GM18505 (cell line): Measurements from ENCODE around the gene ADGRG3.
"Not testable (repeated sequence)": the region's sequence is repeated elsewhere in the genome, so short reads cannot be mapped to it uniquely, and the experiment has no call there.

ENCODE experiments used
- ATAC-seq: cut with Tn5 transposase; IDR thresholded peaks from one replicate; pipeline ENCODE4 v1.9.1; 2021; ENCODE audit not compliant: unreplicated experiment
- POLR2A ChIP-seq: IDR thresholded peaks from 4 replicates; pipeline ENCODE4 v1.6.1; 2011; ENCODE audit warnings: borderline replicate concordance; ENCODE audit not compliant: insufficient read depth, insufficient read length; ENCODE audit errors: extremely low read depth

The ADGRG3 gene

DNA sequence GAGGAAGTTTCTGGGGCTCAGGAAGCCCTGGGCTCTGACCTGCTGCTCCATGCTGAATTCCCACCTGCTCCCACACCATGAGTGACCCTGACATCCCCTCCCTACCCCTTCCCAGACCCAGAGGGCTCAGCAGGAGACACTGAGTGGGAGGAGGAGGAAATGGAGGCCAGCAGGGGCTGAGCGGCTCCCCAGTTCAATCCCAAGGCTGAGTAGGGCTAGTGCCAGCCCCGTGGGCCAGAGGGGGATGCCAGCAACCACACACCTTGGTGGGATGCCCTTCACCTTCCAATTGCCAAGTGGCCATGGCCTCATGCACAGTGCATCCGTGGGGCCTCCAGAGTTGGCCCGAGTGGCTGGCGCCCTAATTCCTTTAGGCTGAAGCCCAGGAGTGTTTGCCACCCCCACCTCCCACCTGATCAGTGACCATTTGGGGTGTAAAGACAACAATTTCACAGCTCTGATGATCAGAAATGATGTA, 1.0 kb upstream of the ADGRG3 start:
- ATAC-seq = no peak
- TF ChIP-seq POLR2A = no peak

- ATAC-seq = no peak
- TF ChIP-seq POLR2A = no peak
Measured at GRCh38 chr16:57667526-57668262, 412 bp upstream of the ADGRG3 start.

- no peak for ATAC-seq
- no peak for TF ChIP-seq POLR2A
Measured at GRCh38 chr16:57668630-57669475, 747 bp downstream of the ADGRG3 start.

GRCh38 chr16:57669476-57670162, 1.5 kb downstream of the ADGRG3 start:
- ATAC-seq = no peak
- TF ChIP-seq POLR2A = no peak

DNA sequence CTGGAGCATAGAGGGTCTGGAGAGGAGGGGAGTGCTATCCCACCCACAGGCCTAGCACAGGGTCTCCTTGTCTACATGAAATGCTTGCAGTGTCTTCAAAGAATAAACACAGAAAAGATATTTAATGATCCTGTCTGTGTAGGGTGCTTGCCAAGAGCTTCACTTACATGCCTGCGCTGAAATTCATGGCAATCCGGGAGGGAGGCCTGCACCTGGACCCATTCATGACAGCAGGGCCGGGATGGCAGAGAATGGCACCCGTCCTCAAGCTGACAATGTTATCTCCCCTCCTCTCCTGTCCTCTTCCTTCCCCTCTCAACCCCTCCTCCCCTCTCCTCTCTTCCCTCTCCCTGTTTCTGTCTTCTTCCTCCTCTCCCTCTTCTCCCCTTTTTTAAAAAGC, 2.1 kb downstream of the ADGRG3 start:
- ATAC-seq = no peak

GRCh38 chr16:57671451-57671850, 3.3 kb downstream of the ADGRG3 start:
- ATAC-seq = not testable (repeated sequence)

More for the DNA sequence above, 2.1 kb downstream of the ADGRG3 start:
- TF ChIP-seq POLR2A = no peak

DNA sequence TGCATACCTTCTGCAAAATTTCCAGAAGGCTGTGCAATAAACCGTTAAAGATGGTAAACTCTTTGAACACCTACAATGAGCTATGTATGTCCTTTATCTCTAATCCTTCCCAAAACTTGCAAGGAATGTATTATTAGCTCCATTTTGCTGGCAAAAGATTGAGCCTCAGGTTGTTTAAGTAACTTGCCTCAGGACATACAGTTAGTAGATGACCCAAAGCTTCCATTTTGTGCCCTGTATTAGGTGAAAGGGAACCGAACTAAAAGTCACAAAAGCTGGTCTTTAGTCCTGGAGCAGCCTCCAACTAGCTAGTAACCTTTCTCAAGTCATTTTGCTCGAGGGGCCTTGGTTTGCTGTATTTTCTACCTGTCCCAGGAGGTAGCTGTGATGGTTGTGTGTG, 4.3 kb downstream of the ADGRG3 start:
- no peak for ATAC-seq

DNA sequence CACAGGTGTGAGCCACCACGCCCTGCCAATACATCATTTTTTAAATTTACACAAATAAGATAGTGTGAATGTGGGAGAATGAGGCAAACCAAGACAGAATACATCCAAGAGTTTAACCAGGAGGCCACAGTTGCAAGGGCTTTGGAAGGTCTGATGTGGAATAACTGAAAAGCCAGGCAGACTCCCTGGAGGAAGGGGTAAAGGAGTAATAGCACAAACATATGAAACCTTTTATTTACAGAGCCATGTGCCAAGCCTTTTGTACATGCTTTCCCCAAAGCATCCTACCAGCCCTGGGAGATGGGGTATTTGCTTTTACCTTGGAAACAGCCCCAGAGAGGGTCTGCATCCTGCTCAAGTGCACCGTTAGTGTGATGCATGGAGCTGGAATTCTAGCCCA, 4.7 kb downstream of the ADGRG3 start:
- TF ChIP-seq POLR2A = no peak
- no peak for ATAC-seq

More for the DNA sequence above, 4.3 kb downstream of the ADGRG3 start:
- no peak for TF ChIP-seq POLR2A

DNA sequence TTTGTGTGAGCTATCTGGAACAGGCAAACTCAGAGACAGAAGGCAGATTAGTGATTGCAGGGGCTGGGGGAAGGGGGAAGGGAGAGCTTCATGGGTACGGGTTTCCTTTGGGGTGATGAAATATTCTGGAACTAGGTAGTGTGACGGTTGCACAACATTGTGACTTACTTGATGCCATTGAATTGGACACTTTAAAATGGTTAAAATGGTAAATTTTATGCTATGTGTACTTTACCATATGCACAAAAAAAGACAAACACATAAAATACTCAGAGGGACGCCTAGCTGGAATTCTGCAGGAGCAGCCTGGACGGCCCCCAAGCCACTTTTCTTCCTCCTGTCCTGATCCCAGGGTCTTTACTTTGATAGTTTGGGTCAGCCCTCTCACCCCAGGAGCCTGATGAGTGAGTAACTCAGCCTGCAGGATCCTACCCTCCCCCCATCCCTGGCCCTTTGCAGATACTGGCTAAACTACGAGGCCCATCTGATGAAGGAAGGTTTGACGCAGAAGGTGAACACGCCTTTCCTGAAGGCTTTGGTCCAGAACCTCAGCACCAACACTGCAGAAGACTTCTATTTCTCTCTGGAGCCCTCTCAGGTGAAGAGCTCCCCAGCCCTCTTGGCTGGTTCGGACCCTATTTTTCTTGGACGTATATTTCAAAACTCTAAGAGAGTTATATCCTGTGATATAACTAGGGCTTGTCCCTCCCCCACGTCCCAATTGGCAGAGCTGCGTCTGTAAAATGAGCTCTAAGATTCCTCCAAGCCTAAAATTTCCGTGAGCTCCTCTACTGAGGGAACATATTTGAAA, 7.8 kb downstream of the ADGRG3 start:
- no peak for ATAC-seq
- TF ChIP-seq POLR2A = no peak

DNA sequence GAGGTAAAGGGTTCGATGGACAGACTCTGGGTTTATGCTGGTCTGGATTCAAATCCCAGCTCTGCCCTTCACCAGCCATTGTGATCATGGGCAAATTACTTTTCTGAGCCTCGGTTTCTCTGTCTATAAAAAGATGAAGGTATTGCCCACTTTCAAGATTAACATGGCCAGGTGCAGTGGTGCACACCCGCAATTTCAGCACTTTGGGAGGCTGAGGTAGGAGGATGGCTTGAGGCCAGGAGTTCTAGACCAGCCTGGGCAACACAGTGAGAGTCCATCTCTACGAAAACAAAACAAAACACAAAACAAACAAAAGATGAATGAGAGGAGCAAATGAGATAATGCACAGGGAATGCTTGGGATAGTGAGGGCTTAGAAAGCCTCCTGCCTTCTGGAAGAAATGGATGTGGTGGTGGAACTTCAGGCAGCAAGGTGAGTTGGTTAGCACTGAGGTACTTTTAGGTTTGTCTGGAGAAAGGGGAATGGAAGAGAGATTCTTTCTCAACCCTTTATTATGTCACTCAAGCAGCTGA, 8.5 kb downstream of the ADGRG3 start:
- no peak for TF ChIP-seq POLR2A

DNA sequence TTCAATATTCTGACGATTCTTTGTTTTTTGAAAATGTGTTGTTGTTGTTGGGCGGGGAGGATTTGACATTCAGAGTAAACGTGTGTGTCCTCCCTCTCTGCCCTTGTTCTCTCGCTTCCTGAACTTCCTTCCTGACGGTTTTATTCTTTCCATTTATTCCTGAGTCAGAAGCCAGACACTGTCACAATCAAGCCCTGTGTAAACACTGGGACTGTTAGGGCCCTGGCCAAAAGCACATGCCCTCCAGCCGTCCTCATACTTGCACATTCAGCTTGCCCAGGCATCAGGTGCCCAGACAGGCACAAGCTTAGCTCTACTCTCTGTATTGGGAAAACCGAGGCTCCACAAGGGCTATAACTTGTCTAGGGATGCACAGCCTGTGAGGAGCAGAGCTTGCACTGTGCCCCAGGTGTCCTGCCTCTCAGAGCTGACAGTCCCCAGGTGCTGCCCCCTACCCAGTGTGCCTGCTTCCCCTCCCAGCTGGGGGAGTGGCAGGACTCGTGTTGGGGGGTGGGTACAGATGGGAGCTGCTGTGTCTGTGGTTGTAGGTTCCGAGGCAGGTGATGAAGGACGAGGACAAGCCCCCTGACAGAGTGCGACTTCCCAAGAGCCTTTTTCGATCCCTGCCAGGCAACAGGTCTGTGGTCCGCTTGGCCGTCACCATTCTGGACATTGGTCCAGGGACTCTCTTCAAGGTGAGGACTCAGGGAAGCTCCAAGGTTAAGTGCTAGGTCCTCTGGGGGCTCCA, 9.7 kb downstream of the ADGRG3 start:
- no peak for TF ChIP-seq POLR2A
- ATAC-seq = no peak

More for the DNA sequence above, 8.5 kb downstream of the ADGRG3 start:
- no peak for ATAC-seq

- ATAC-seq = no peak
- no peak for TF ChIP-seq POLR2A
Measured at GRCh38 chr16:57679016-57679415, 10.9 kb downstream of the ADGRG3 start.
